ENCODE measurements around the gene SH3RF3.

DNA sequence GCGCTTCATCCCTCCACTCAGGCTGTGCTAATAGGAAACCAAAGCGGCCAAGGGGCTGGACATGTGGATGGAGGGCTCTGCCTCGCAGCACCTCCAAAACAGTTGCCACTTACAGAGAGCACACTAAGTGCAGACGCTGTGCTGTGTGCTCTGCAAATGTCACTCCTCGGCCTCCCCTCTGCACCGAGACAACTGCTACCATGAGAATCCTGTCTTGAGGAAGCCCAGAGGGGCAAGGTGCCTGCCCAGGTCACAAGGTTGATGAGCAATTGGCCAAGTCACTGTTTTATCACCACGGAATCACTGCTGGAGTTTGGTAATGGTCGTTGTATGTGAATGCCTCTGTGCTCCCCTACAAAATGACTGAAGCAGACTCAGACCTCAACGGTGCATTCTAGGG lies 352.6 kb downstream of the SH3RF3 start:
- TF ChIP-seq, protein P1, sequence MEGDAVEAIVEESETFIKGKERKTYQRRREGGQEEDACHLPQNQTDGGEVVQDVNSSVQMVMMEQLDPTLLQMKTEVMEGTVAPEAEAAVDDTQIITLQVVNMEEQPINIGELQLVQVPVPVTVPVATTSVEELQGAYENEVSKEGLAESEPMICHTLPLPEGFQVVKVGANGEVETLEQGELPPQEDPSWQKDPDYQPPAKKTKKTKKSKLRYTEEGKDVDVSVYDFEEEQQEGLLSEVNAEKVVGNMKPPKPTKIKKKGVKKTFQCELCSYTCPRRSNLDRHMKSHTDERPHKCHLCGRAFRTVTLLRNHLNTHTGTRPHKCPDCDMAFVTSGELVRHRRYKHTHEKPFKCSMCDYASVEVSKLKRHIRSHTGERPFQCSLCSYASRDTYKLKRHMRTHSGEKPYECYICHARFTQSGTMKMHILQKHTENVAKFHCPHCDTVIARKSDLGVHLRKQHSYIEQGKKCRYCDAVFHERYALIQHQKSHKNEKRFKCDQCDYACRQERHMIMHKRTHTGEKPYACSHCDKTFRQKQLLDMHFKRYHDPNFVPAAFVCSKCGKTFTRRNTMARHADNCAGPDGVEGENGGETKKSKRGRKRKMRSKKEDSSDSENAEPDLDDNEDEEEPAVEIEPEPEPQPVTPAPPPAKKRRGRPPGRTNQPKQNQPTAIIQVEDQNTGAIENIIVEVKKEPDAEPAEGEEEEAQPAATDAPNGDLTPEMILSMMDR (IDR thresholded peaks at IDR 0.05): no peak
- TF ChIP-seq POLR2A (IDR thresholded peaks at IDR 0.05) (no peak), EP300 (IDR thresholded peaks at IDR 0.05) (no peak)

All from upper lobe of left lung (tissue), 4 donors.